ENCODE results near the gene RPL27A. TPM values are rescaled to one million over a fixed set of nuclear protein-coding genes. Genes with fewer than 3 reads are reported as not detected.

Gene RPL27A
- total RNA-seq, 1 donor from 2014 or later, result 748 TPM

GRCh38 chr11:8684600-8685290, 2.2 kb downstream of the RPL27A start:
- H3K27me3 Mint-ChIP-seq, result no peaks in the 10 kb centered on the region
- peaks cover 4% of the 10 kb centered on the region for H3K9me3 Mint-ChIP-seq (ENCODE audit: low read depth)
- no peak for DNase-seq (ENCODE audit: low spot score, unreplicated experiment)
- TF ChIP-seq, protein P1, sequence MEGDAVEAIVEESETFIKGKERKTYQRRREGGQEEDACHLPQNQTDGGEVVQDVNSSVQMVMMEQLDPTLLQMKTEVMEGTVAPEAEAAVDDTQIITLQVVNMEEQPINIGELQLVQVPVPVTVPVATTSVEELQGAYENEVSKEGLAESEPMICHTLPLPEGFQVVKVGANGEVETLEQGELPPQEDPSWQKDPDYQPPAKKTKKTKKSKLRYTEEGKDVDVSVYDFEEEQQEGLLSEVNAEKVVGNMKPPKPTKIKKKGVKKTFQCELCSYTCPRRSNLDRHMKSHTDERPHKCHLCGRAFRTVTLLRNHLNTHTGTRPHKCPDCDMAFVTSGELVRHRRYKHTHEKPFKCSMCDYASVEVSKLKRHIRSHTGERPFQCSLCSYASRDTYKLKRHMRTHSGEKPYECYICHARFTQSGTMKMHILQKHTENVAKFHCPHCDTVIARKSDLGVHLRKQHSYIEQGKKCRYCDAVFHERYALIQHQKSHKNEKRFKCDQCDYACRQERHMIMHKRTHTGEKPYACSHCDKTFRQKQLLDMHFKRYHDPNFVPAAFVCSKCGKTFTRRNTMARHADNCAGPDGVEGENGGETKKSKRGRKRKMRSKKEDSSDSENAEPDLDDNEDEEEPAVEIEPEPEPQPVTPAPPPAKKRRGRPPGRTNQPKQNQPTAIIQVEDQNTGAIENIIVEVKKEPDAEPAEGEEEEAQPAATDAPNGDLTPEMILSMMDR (IDR thresholded peaks at IDR 0.05; ENCODE audit: unreplicated experiment), result no peak
- H3K27ac Mint-ChIP-seq, result peak overlapping the region; percentile 97
- H3K4me3 Mint-ChIP-seq (ENCODE audit: low read depth), result peak overlapping the region; percentile 96
- H3K4me1 Mint-ChIP-seq (ENCODE audit: low read depth), result peaks cover 36% of the 10 kb centered on the region
- H3K36me3 Mint-ChIP-seq (ENCODE audit: insufficient read depth), result peaks cover 31% of the 10 kb centered on the region

GRCh38 chr11:8685306-8685705, 2.7 kb downstream of the RPL27A start:
- Mint-ChIP-seq H3K4me3 (ENCODE audit: low read depth) (peak overlapping the region; percentile 58), H3K36me3 (ENCODE audit: insufficient read depth) (peaks cover 33% of the 10 kb centered on the region), H3K27me3 (no peaks in the 10 kb centered on the region), H3K27ac (peak overlapping the region; percentile 97), H3K4me1 (ENCODE audit: low read depth) (peaks cover 39% of the 10 kb centered on the region), H3K9me3 (ENCODE audit: low read depth) (peaks cover 4% of the 10 kb centered on the region)
- TF ChIP-seq, protein P1 (IDR thresholded peaks at IDR 0.05; ENCODE audit: unreplicated experiment), result no peak
- no peak for DNase-seq (ENCODE audit: low spot score, unreplicated experiment)

DNA sequence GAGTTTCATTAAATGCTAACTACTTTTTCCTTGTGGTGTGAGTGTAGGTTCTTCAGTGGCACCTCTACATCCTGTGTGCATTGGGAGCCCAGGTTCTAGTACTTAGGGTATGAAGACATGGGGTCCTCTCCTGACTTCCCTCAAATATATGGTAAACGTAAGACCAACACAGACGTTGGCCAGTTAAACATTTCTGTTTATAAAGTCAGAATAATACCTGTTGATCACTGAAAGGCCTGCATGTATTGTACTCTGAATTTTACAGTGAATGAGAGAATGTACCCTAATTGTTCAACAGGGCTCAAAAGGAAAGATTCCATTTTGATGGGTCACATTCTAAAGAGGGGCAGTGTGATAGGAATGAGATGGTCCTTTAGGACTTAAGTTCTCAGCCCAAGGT, 3.2 kb downstream of the RPL27A start:
- Mint-ChIP-seq H3K27me3 (no peaks in the 10 kb centered on the region), H3K27ac (peak overlapping the region; percentile 5), H3K9me3 (ENCODE audit: low read depth) (peaks cover under 1% of the 10 kb centered on the region), H3K36me3 (ENCODE audit: insufficient read depth) (peaks cover 32% of the 10 kb centered on the region), H3K4me1 (ENCODE audit: low read depth) (peaks cover 38% of the 10 kb centered on the region), H3K4me3 (ENCODE audit: low read depth) (peak overlapping the region; percentile 21)
- DNase-seq (ENCODE audit: low spot score, unreplicated experiment), result no peak
- TF ChIP-seq, protein P1 (IDR thresholded peaks at IDR 0.05; ENCODE audit: unreplicated experiment), result no peak

DNA sequence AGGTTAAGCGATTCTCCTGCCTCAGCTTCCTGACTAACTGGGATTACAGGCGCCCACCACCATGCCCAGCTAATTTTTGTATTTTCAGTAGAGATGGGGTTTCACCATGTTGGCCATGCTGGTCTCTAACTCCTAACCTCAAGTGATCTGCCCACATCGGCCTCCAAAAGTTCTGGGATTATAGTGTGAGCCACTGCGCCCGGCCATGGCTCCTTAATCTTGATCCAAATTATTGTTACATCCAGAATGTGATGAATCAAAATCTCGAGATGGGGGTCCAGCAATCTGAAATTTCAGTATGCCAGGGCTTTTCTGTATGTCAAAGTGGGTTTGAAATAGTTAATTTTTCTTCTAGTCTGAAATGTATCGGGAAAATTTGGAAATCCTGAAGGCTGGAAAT, 3.7 kb downstream of the RPL27A start:
- peaks cover 33% of the 10 kb centered on the region for H3K36me3 Mint-ChIP-seq (ENCODE audit: insufficient read depth)

DNA sequence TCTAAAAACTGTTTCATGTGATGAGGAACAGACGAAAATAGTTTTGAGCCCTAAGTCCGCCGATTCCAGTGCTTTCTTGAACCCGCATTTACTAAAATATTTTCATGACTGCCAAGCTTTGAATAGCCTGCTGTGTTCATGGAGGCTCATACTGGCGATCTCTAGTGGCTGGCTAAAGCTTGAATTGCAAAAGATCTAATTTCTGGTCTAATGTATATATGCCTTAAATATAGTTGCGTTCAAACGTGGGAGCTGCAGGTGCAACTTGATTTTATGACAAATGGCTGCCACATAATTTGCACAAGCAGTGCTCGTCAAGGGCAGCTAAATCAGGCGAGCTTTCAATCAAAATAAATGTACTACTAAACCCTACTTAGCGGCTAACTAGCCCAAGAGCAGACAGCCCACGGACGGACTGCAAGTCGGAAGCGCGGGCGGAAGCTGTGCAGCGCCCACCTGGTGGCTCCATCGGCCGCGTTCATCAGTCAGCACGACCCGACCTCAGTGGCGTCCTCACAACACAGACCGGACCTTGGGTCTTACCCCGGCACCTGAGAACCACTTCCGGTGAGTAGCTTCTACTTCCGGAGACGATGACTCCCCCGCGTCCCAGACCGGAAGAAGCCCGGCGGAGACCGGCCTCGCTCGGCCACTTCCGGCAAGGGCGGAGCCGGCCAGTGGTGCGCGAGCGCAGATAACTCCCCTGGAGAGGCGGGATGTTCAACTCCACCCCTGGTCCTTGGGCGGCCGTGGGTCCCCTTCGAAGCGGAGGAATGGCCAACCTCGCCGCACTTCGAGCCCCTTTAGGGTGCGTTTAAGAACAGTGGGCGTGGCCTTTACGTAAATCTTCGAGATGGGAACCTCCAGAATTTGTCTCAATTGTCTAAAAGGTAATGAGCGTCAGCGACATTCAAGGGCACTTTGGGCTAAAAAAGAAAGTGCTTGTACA, 6.1 kb downstream of the RPL27A start:
- peaks cover 37% of the 10 kb centered on the region for H3K36me3 Mint-ChIP-seq (ENCODE audit: insufficient read depth)
- peak overlapping the region; percentile 94 for H3K27ac Mint-ChIP-seq

More for the DNA sequence above, 3.7 kb downstream of the RPL27A start:
- Mint-ChIP-seq H3K27me3 (no peaks in the 10 kb centered on the region), H3K9me3 (ENCODE audit: low read depth) (no peaks in the 10 kb centered on the region), H3K27ac (no peak overlapping the region), H3K4me3 (ENCODE audit: low read depth) (no peak overlapping the region), H3K4me1 (ENCODE audit: low read depth) (peaks cover 37% of the 10 kb centered on the region)
- no peak for DNase-seq (ENCODE audit: low spot score, unreplicated experiment)
- TF ChIP-seq, protein P1 (IDR thresholded peaks at IDR 0.05; ENCODE audit: unreplicated experiment), result no peak

More for the DNA sequence above, 6.1 kb downstream of the RPL27A start:
- H3K27me3 Mint-ChIP-seq, result no peaks in the 10 kb centered on the region
- peak overlapping the region; percentile 88 for H3K4me3 Mint-ChIP-seq (ENCODE audit: low read depth)
- no peaks in the 10 kb centered on the region for H3K9me3 Mint-ChIP-seq (ENCODE audit: low read depth)
- peaks cover 28% of the 10 kb centered on the region for H3K4me1 Mint-ChIP-seq (ENCODE audit: low read depth)
- peak; percentile 87 for DNase-seq (ENCODE audit: low spot score, unreplicated experiment)
- TF ChIP-seq, protein P1 (IDR thresholded peaks at IDR 0.05; ENCODE audit: unreplicated experiment), result peak; percentile 25
